ENCODE measurements around the gene LPP.

GRCh38 chr3:188875413-188875812, 721.5 kb downstream of the LPP start:
- TF ChIP-seq TAF1 (IDR thresholded peaks at IDR 0.05; ENCODE audit: borderline replicate concordance, insufficient read depth, low read length) (no peak), POLR2AphosphoS5 (IDR thresholded peaks at IDR 0.05; ENCODE audit: low read depth, low read length) (no peak)
